Measurements from ENCODE around the gene DYNC1LI1. TPM values are rescaled to one million over a fixed set of nuclear protein-coding genes. Genes with fewer than 3 reads are reported as not detected.

The DYNC1LI1 gene
- polyA plus RNA-seq, 1 donor from 2014 or later, result 94.5 TPM

GRCh38 chr3:32545305-32545704 lies 25.4 kb downstream of the DYNC1LI1 start:
- Histone ChIP-seq H3K27me3 (ENCODE audit: insufficient read depth, low read depth, low read length) (no peaks in the 10 kb centered on the region), H3K4me3 (ENCODE audit: low read length) (no peak overlapping the region), H3K9me2 (ENCODE audit: insufficient read depth, low read length) (no peaks in the 10 kb centered on the region), H3K36me3 (ENCODE audit: insufficient read depth, low read length) (peaks cover 9% of the 10 kb centered on the region), H3K4me2 (ENCODE audit: low read length) (no peak overlapping the region), H3K9ac (ENCODE audit: low read length) (no peak overlapping the region), H4K20me1 (ENCODE audit: insufficient read depth) (no peaks in the 10 kb centered on the region), H3K27ac (ENCODE audit: low read length) (no peak overlapping the region), H3F3A (ENCODE audit: insufficient read depth, low read length, poor library complexity, severe bottlenecking) (no peaks in the 10 kb centered on the region), H3K79me2 (replicated peaks; ENCODE audit: insufficient read depth, low read length) (peaks cover 49% of the 10 kb centered on the region), H3K9me3 (ENCODE audit: low read length) (no peaks in the 10 kb centered on the region), H2AFZ (ENCODE audit: low read depth, low read length) (no peak overlapping the region)
- TF ChIP-seq POLR2AphosphoS5 (IDR thresholded peaks at IDR 0.05), result no peak
- TF ChIP-seq EZH2 (IDR thresholded peaks at IDR 0.05; ENCODE audit: borderline replicate concordance, insufficient read depth, low read length, poor library complexity, severe bottlenecking), result no peak
- TF ChIP-seq CTCF (IDR thresholded peaks at IDR 0.05; ENCODE audit: poor library complexity, severe bottlenecking), result no peak
- no peak for TF ChIP-seq RAD21 (conservative IDR thresholded peaks at IDR 0.05)
- TF ChIP-seq, protein P1, sequence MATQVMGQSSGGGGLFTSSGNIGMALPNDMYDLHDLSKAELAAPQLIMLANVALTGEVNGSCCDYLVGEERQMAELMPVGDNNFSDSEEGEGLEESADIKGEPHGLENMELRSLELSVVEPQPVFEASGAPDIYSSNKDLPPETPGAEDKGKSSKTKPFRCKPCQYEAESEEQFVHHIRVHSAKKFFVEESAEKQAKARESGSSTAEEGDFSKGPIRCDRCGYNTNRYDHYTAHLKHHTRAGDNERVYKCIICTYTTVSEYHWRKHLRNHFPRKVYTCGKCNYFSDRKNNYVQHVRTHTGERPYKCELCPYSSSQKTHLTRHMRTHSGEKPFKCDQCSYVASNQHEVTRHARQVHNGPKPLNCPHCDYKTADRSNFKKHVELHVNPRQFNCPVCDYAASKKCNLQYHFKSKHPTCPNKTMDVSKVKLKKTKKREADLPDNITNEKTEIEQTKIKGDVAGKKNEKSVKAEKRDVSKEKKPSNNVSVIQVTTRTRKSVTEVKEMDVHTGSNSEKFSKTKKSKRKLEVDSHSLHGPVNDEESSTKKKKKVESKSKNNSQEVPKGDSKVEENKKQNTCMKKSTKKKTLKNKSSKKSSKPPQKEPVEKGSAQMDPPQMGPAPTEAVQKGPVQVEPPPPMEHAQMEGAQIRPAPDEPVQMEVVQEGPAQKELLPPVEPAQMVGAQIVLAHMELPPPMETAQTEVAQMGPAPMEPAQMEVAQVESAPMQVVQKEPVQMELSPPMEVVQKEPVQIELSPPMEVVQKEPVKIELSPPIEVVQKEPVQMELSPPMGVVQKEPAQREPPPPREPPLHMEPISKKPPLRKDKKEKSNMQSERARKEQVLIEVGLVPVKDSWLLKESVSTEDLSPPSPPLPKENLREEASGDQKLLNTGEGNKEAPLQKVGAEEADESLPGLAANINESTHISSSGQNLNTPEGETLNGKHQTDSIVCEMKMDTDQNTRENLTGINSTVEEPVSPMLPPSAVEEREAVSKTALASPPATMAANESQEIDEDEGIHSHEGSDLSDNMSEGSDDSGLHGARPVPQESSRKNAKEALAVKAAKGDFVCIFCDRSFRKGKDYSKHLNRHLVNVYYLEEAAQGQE (IDR thresholded peaks at IDR 0.05; ENCODE audit: borderline replicate concordance), result no peak
- TF ChIP-seq EP300 (conservative IDR thresholded peaks at IDR 0.05; ENCODE audit: poor library complexity, severe bottlenecking), result no peak
- no peak for TF ChIP-seq MXI1 (conservative IDR thresholded peaks at IDR 0.05; ENCODE audit: poor library complexity, severe bottlenecking)
- TF ChIP-seq SMC3 (conservative IDR thresholded peaks at IDR 0.05; ENCODE audit: poor library complexity), result no peak

- H3K9me2 ChIP-seq (ENCODE audit: insufficient read depth, low read length), result no peaks in the 10 kb centered on the region
- peaks cover 9% of the 10 kb centered on the region for H3K36me3 ChIP-seq (ENCODE audit: insufficient read depth, low read length)
- no peak overlapping the region for H3K27ac ChIP-seq (ENCODE audit: low read length)
- H3K4me2 ChIP-seq (ENCODE audit: low read length), result no peak overlapping the region
- H4K20me1 ChIP-seq (ENCODE audit: insufficient read depth), result no peaks in the 10 kb centered on the region
- H3K4me3 ChIP-seq (ENCODE audit: low read length), result no peak overlapping the region
- H3K79me2 ChIP-seq (replicated peaks; ENCODE audit: insufficient read depth, low read length), result peaks cover 46% of the 10 kb centered on the region
- no peaks in the 10 kb centered on the region for H3F3A ChIP-seq (ENCODE audit: insufficient read depth, low read length, poor library complexity, severe bottlenecking)
- H3K9me3 ChIP-seq (ENCODE audit: low read length), result no peaks in the 10 kb centered on the region
- no peak overlapping the region for H3K9ac ChIP-seq (ENCODE audit: low read length)
- no peak for TF ChIP-seq TAF1 (IDR thresholded peaks at IDR 0.05; ENCODE audit: low read depth)
- no peaks in the 10 kb centered on the region for H3K27me3 ChIP-seq (ENCODE audit: insufficient read depth, low read depth, low read length)
- H2AFZ ChIP-seq (ENCODE audit: low read depth, low read length), result no peak overlapping the region
Observed at GRCh38 chr3:32544894-32545293, 25.8 kb downstream of the DYNC1LI1 start.

- Histone ChIP-seq H3F3A (ENCODE audit: insufficient read depth, low read length, poor library complexity, severe bottlenecking) (no peaks in the 10 kb centered on the region), H3K27ac (ENCODE audit: low read length) (no peak overlapping the region), H3K27me3 (ENCODE audit: insufficient read depth, low read depth, low read length) (no peaks in the 10 kb centered on the region), H3K9me3 (ENCODE audit: low read length) (no peaks in the 10 kb centered on the region), H4K20me1 (ENCODE audit: insufficient read depth) (no peaks in the 10 kb centered on the region), H3K4me3 (ENCODE audit: low read length) (no peak overlapping the region), H3K4me2 (ENCODE audit: low read length) (no peak overlapping the region), H2AFZ (ENCODE audit: low read depth, low read length) (no peak overlapping the region), H3K79me2 (replicated peaks; ENCODE audit: insufficient read depth, low read length) (peaks cover 26% of the 10 kb centered on the region), H3K9me2 (ENCODE audit: insufficient read depth, low read length) (no peaks in the 10 kb centered on the region), H3K36me3 (ENCODE audit: insufficient read depth, low read length) (peaks cover 9% of the 10 kb centered on the region), H3K9ac (ENCODE audit: low read length) (no peak overlapping the region)
- TF ChIP-seq MXI1 (conservative IDR thresholded peaks at IDR 0.05; ENCODE audit: poor library complexity, severe bottlenecking) (no peak), TAF1 (IDR thresholded peaks at IDR 0.05; ENCODE audit: low read depth) (no peak), RAD21 (conservative IDR thresholded peaks at IDR 0.05) (no peak), EP300 (conservative IDR thresholded peaks at IDR 0.05; ENCODE audit: poor library complexity, severe bottlenecking) (no peak), POLR2AphosphoS5 (IDR thresholded peaks at IDR 0.05) (no peak)
Observed at GRCh38 chr3:32542807-32543206, 27.9 kb downstream of the DYNC1LI1 start.

Measured in neural cell (in vitro differentiated cells).